ENCODE results near the gene ZNF664.

Gene ZNF664

GRCh38 chr12:124009781-124010180 is 36.8 kb downstream of the ZNF664 start:
- DNase-seq (ENCODE audit: low spot score) = no peak

GRCh38 chr12:124010687-124011086 is 37.7 kb downstream of the ZNF664 start:
- DNase-seq (ENCODE audit: low spot score) = no peak

GRCh38 chr12:124011435-124012115 is 38.6 kb downstream of the ZNF664 start:
- no peak for DNase-seq (ENCODE audit: low spot score)

- no peak for DNase-seq (ENCODE audit: low spot score)
Observed at GRCh38 chr12:124013073-124013472, 40.1 kb downstream of the ZNF664 start.

- no peak for DNase-seq (ENCODE audit: low spot score)
Observed at GRCh38 chr12:124015494-124016461, 42.8 kb downstream of the ZNF664 start.

- no peak for DNase-seq (ENCODE audit: low spot score)
Observed at GRCh38 chr12:124017064-124017463, 44.0 kb downstream of the ZNF664 start.

GRCh38 chr12:124018539-124018938 is 45.5 kb downstream of the ZNF664 start:
- DNase-seq (ENCODE audit: low spot score) = no peak

GRCh38 chr12:124019115-124019514 is 46.1 kb downstream of the ZNF664 start:
- no peak for DNase-seq (ENCODE audit: low spot score)

- DNase-seq (ENCODE audit: low spot score) = no peak
Observed at GRCh38 chr12:124020514-124020949, 47.5 kb downstream of the ZNF664 start.

GRCh38 chr12:124021007-124021406 is 48.0 kb downstream of the ZNF664 start:
- DNase-seq (ENCODE audit: low spot score) = peak; percentile 25

GRCh38 chr12:124022161-124022560 is 49.1 kb downstream of the ZNF664 start:
- DNase-seq (ENCODE audit: low spot score) = no peak

- DNase-seq (ENCODE audit: low spot score) = no peak
Observed at GRCh38 chr12:124024263-124024678, 51.3 kb downstream of the ZNF664 start.

- no peak for DNase-seq (ENCODE audit: low spot score)
Observed at GRCh38 chr12:124024776-124025175, 51.8 kb downstream of the ZNF664 start.

GRCh38 chr12:124025661-124026060 is 52.6 kb downstream of the ZNF664 start:
- no peak for DNase-seq (ENCODE audit: low spot score)

GRCh38 chr12:124026755-124027745 is 54.0 kb downstream of the ZNF664 start:
- no peak for DNase-seq (ENCODE audit: low spot score)

- no peak for DNase-seq (ENCODE audit: low spot score)
Observed at GRCh38 chr12:124027753-124028554, 54.9 kb downstream of the ZNF664 start.

- DNase-seq (ENCODE audit: low spot score) = no peak
Observed at GRCh38 chr12:124028555-124028925, 55.5 kb downstream of the ZNF664 start.

GRCh38 chr12:124030008-124030407 is 57.0 kb downstream of the ZNF664 start:
- DNase-seq (ENCODE audit: low spot score) = no peak

- DNase-seq (ENCODE audit: low spot score) = no peak
Observed at GRCh38 chr12:124030510-124030909, 57.5 kb downstream of the ZNF664 start.

- no peak for DNase-seq (ENCODE audit: low spot score)
Observed at GRCh38 chr12:124031058-124031457, 58.0 kb downstream of the ZNF664 start.
